Stimulated activated CD4-positive, alpha-beta T cell treated with anti-CD3 and anti-CD28 coated beads, TNF-alpha, amount 100 ng/mL, for 4 hours (primary cell): Measurements from ENCODE around the gene BACE2.

Experiments used
- DNase-seq, 3 experiments: peaks; one replicate each; pipeline ENCODE4 v3.0.0-alpha.2; 2020; ENCODE audit warnings: low read depth in 3 of 3

BACE2 gene

GRCh38 chr21:41148798-41149197 lies 19.2 kb upstream of the BACE2 start:
- no peak for DNase-seq

- no peak for DNase-seq
These were observed 18.8 kb upstream of the BACE2 start for GRCh38 chr21:41149199-41149598.

- no peak for DNase-seq
These were observed 15.8 kb upstream of the BACE2 start for GRCh38 chr21:41152147-41152546.

- DNase-seq = no peak
These were observed 14.5 kb upstream of the BACE2 start for GRCh38 chr21:41153443-41153842.

GRCh38 chr21:41156142-41156541 lies 11.8 kb upstream of the BACE2 start:
- no peak for DNase-seq

- no peak for DNase-seq
These were observed 9.9 kb upstream of the BACE2 start for GRCh38 chr21:41158026-41158425.

- no peak for DNase-seq
These were observed 7.9 kb upstream of the BACE2 start for GRCh38 chr21:41160036-41160435.

- DNase-seq = no peak
These were observed 6.5 kb upstream of the BACE2 start for GRCh38 chr21:41161428-41161827.

- no peak for DNase-seq
These were observed 5.9 kb upstream of the BACE2 start for GRCh38 chr21:41162096-41162495.

GRCh38 chr21:41163091-41163490 lies 4.9 kb upstream of the BACE2 start:
- DNase-seq = no peak

- no peak for DNase-seq
These were observed 3.9 kb upstream of the BACE2 start for GRCh38 chr21:41164052-41164451.

- no peak for DNase-seq
These were observed 2.8 kb upstream of the BACE2 start for GRCh38 chr21:41164981-41165655.

- DNase-seq = no peak
These were observed 1.1 kb upstream of the BACE2 start for GRCh38 chr21:41166884-41167283.

GRCh38 chr21:41168391-41169257 lies 664 bp downstream of the BACE2 start:
- DNase-seq = no peak

- no peak for DNase-seq
These were observed 1.3 kb downstream of the BACE2 start for GRCh38 chr21:41169258-41169576.

GRCh38 chr21:41169701-41170100 lies 1.7 kb downstream of the BACE2 start:
- no peak for DNase-seq

- DNase-seq = no peak
These were observed 2.5 kb downstream of the BACE2 start for GRCh38 chr21:41170442-41170841.

GRCh38 chr21:41170859-41171609 lies 3.1 kb downstream of the BACE2 start:
- DNase-seq = no peak

- DNase-seq = no peak
These were observed 7.1 kb downstream of the BACE2 start for GRCh38 chr21:41175080-41175479.

GRCh38 chr21:41176846-41177245 lies 8.9 kb downstream of the BACE2 start:
- no peak for DNase-seq

- DNase-seq = no peak
These were observed 12.8 kb downstream of the BACE2 start for GRCh38 chr21:41180752-41181151.

GRCh38 chr21:41182547-41182946 lies 14.6 kb downstream of the BACE2 start:
- no peak for DNase-seq

GRCh38 chr21:41183575-41183974 lies 15.6 kb downstream of the BACE2 start:
- DNase-seq = no peak
